Measurements from ENCODE around the gene CACNA1E.

The CACNA1E gene

GRCh38 chr1:181739214-181739613 is 255.9 kb downstream of the CACNA1E start:
- H3K36me3 ChIP-seq = no peaks in the 10 kb centered on the region
- no peaks in the 10 kb centered on the region; the same call in 1 of the 2 replicates for H3K9me3 ChIP-seq
- no peak for DNase-seq
- H3K4me3 ChIP-seq (ENCODE audit: low read depth, low read length) = no peak overlapping the region
- TF ChIP-seq CTCF (IDR thresholded peaks at IDR 0.05; ENCODE audit: low read depth, low read length) = no peak
- H3K4me1 ChIP-seq = no peaks in the 10 kb centered on the region
- no peaks in the 10 kb centered on the region for H3K27me3 ChIP-seq

- DNase-seq = no peak
- Histone ChIP-seq H3K27me3 (no peaks in the 10 kb centered on the region), H3K4me1 (no peaks in the 10 kb centered on the region), H3K9me3 (no peaks in the 10 kb centered on the region; the same call in 1 of the 2 replicates), H3K36me3 (no peaks in the 10 kb centered on the region), H3K4me3 (ENCODE audit: low read depth, low read length) (no peak overlapping the region)
- TF ChIP-seq CTCF (IDR thresholded peaks at IDR 0.05; ENCODE audit: low read depth, low read length) = no peak
These were observed 259.1 kb downstream of the CACNA1E start for GRCh38 chr1:181742426-181742825.

- no peak for TF ChIP-seq CTCF (IDR thresholded peaks at IDR 0.05; ENCODE audit: low read depth, low read length)
- no peaks in the 10 kb centered on the region for H3K4me1 ChIP-seq
- no peak for DNase-seq
- H3K27me3 ChIP-seq = no peaks in the 10 kb centered on the region
- no peaks in the 10 kb centered on the region for H3K9me3 ChIP-seq
- H3K36me3 ChIP-seq = no peaks in the 10 kb centered on the region
- no peak overlapping the region for H3K4me3 ChIP-seq (ENCODE audit: low read depth, low read length)
These were observed 260.6 kb downstream of the CACNA1E start for GRCh38 chr1:181743878-181744312.

- no peak for TF ChIP-seq CTCF (IDR thresholded peaks at IDR 0.05; ENCODE audit: low read depth, low read length)
- no peaks in the 10 kb centered on the region for H3K36me3 ChIP-seq
- no peaks in the 10 kb centered on the region for H3K9me3 ChIP-seq
- no peak for DNase-seq
- H3K27me3 ChIP-seq = no peaks in the 10 kb centered on the region
- no peaks in the 10 kb centered on the region for H3K4me1 ChIP-seq
- H3K4me3 ChIP-seq (ENCODE audit: low read depth, low read length) = no peak overlapping the region
These were observed 262.9 kb downstream of the CACNA1E start for GRCh38 chr1:181746224-181746623.

- no peak overlapping the region for H3K4me3 ChIP-seq (ENCODE audit: low read depth, low read length)
- no peaks in the 10 kb centered on the region for H3K4me1 ChIP-seq
- no peaks in the 10 kb centered on the region for H3K9me3 ChIP-seq
- no peaks in the 10 kb centered on the region for H3K27me3 ChIP-seq
- H3K36me3 ChIP-seq = no peaks in the 10 kb centered on the region
- no peak for DNase-seq
- TF ChIP-seq CTCF (IDR thresholded peaks at IDR 0.05; ENCODE audit: low read depth, low read length) = no peak
These were observed 264.7 kb downstream of the CACNA1E start for GRCh38 chr1:181748013-181748412.

GRCh38 chr1:181754103-181754502 is 270.8 kb downstream of the CACNA1E start:
- Histone ChIP-seq H3K9me3 (no peaks in the 10 kb centered on the region), H3K36me3 (no peaks in the 10 kb centered on the region), H3K4me1 (no peaks in the 10 kb centered on the region), H3K4me3 (ENCODE audit: low read depth, low read length) (no peak overlapping the region), H3K27me3 (no peaks in the 10 kb centered on the region)
- no peak for TF ChIP-seq CTCF (IDR thresholded peaks at IDR 0.05; ENCODE audit: low read depth, low read length)
- DNase-seq = no peak

All from BE2C (cell line).